GM19240 (cell line): ENCODE measurements around the gene LAMA1.

Experiments used
- DNase-seq: peaks from one replicate; pipeline ENCODE4 v3.0.0; 2011; ENCODE audit warnings: low spot score; ENCODE audit not compliant: insufficient read length

Gene LAMA1

GRCh38 chr18:6994771-6995430 is 122.7 kb downstream of the LAMA1 start:
- DNase-seq: no peak

- no peak for DNase-seq
Observed at GRCh38 chr18:6994056-6994770, 123.4 kb downstream of the LAMA1 start.

- DNase-seq: no peak
Observed at GRCh38 chr18:6992761-6993160, 124.8 kb downstream of the LAMA1 start.

- DNase-seq: no peak
Observed at GRCh38 chr18:6983366-6983765, 134.2 kb downstream of the LAMA1 start.

- DNase-seq: no peak
Observed at GRCh38 chr18:6982398-6982797, 135.2 kb downstream of the LAMA1 start.

- no peak for DNase-seq
Observed at GRCh38 chr18:6980363-6980762, 137.2 kb downstream of the LAMA1 start.

- DNase-seq: no peak
Observed at GRCh38 chr18:6979954-6980353, 137.6 kb downstream of the LAMA1 start.

- DNase-seq: no peak
Observed at GRCh38 chr18:6976935-6977334, 140.7 kb downstream of the LAMA1 start.

GRCh38 chr18:6975084-6975483 is 142.5 kb downstream of the LAMA1 start:
- no peak for DNase-seq

GRCh38 chr18:6971823-6972478 is 145.6 kb downstream of the LAMA1 start:
- no peak for DNase-seq

GRCh38 chr18:6963452-6964097 is 154.0 kb downstream of the LAMA1 start:
- no peak for DNase-seq

GRCh38 chr18:6962571-6963451 is 154.8 kb downstream of the LAMA1 start:
- DNase-seq: no peak

- no peak for DNase-seq
Observed at GRCh38 chr18:6961331-6961730, 156.3 kb downstream of the LAMA1 start.

- no peak for DNase-seq
Observed at GRCh38 chr18:6960656-6961055, 156.9 kb downstream of the LAMA1 start.

- DNase-seq: no peak
Observed at GRCh38 chr18:6960124-6960523, 157.5 kb downstream of the LAMA1 start.

- no peak for DNase-seq
Observed at GRCh38 chr18:6959110-6959509, 158.5 kb downstream of the LAMA1 start.

GRCh38 chr18:6956999-6957398 is 160.6 kb downstream of the LAMA1 start:
- no peak for DNase-seq

GRCh38 chr18:6956495-6956894 is 161.1 kb downstream of the LAMA1 start:
- no peak for DNase-seq

- no peak for DNase-seq
Observed at GRCh38 chr18:6955304-6955703, 162.3 kb downstream of the LAMA1 start.

GRCh38 chr18:6954501-6954900 is 163.1 kb downstream of the LAMA1 start:
- no peak for DNase-seq
